H1 (cell line): ENCODE data around the gene AFF1. TPM values are rescaled to one million over a fixed set of nuclear protein-coding genes. Genes with fewer than 3 reads are reported as not detected.

ENCODE experiments used
- CTCF ChIA-PET: fragments of 300-600 bp; sonication (Branson Sonifier 250); formaldehyde crosslinking; loops from one replicate; lab custom pipeline; 2021; ENCODE audit not compliant: partially characterized antibody; lab: Charles Lee
- POLR2A ChIA-PET: fragments of 300-600 bp; sonication (Branson Sonifier 250); formaldehyde crosslinking; loops from one replicate; lab custom pipeline; 2021; ENCODE audit warnings: inconsistent platforms; ENCODE audit not compliant: partially characterized antibody; lab: Charles Lee
- DNase-seq, 2 experiments: peaks; one replicate each; pipeline versions ENCODE4 v3.0.0 to v3.0.0-alpha.2; 2010 to 2022; ENCODE audit warnings: low spot score in 2 of 2, low read depth in 1 of 2, mixed read lengths in 1 of 2
- FAIRE-seq: peaks from 2 replicates; lab custom pipeline; 2011; peaks lifted over from hg19 to GRCh38; lab: Jason Lieb, UNC
- H2AFZ ChIP-seq: 2 replicates; pipeline ENCODE4 v1.8.1; 2012; ENCODE audit warnings: low read length, inconsistent platforms
- H2AK5ac ChIP-seq: 2 replicates; pipeline ENCODE4 v1.6.1; 2013; ENCODE audit warnings: low read depth, low read length
- H2BK120ac ChIP-seq: replicated peaks from 2 replicates; pipeline ENCODE3; 2013; ENCODE audit warnings: low read depth, low read length, inconsistent platforms
- H2BK12ac ChIP-seq: 2 replicates; pipeline ENCODE4 v1.6.1; 2013; ENCODE audit warnings: low read depth, low read length
- H2BK15ac ChIP-seq: 2 replicates; pipeline ENCODE4 v1.6.1; 2013; ENCODE audit warnings: low read length
- H2BK20ac ChIP-seq: 2 replicates; pipeline ENCODE4 v1.6.1; 2013; ENCODE audit warnings: low read length
- H2BK5ac ChIP-seq: 2 replicates; pipeline ENCODE4 v1.6.1; 2013; ENCODE audit warnings: low read depth, low read length
- H3K14ac ChIP-seq: 2 replicates; pipeline ENCODE4 v1.6.1; 2013; ENCODE audit warnings: inconsistent platforms; ENCODE audit not compliant: insufficient read length
- H3K18ac ChIP-seq: 2 replicates; pipeline ENCODE4 v1.6.1; 2013; ENCODE audit warnings: low read length; ENCODE audit errors: extremely low read depth
- H3K23ac ChIP-seq: 2 replicates; pipeline ENCODE4 v1.6.1; 2013; ENCODE audit warnings: inconsistent platforms; ENCODE audit not compliant: insufficient read length
- H3K23me2 ChIP-seq: 2 replicates; pipeline ENCODE4 v1.6.1; 2013; ENCODE audit warnings: low read depth, low read length
- H3K27ac ChIP-seq: 2 replicates; pipeline ENCODE4 v1.6.1; 2011; ENCODE audit warnings: low read depth, low read length, inconsistent platforms
- H3K27me3 ChIP-seq, 4 experiments: replicated peaks in 1 of 4; 1 replicate in 1 of 4; 2 replicates in 3 of 4; pipeline versions ENCODE4 v1.6.1 to v1.8.1; 2011 to 2013; ENCODE audit warnings: low read length in 3 of 4, mild to moderate bottlenecking in 3 of 4, inconsistent platforms in 2 of 4, mixed read lengths in 2 of 4, moderate library complexity in 1 of 4; ENCODE audit not compliant: control insufficient read depth in 3 of 4, insufficient read depth in 3 of 4; ENCODE audit errors: extremely low read depth in 1 of 4
- H3K36me3 ChIP-seq, 4 experiments: 2 replicates each; pipeline versions ENCODE4 v1.6.1 to v1.8.1; 2011 to 2013; ENCODE audit warnings: mild to moderate bottlenecking in 4 of 4, low read length in 3 of 4, moderate library complexity in 2 of 4, control low read depth in 1 of 4, inconsistent platforms in 1 of 4; ENCODE audit not compliant: insufficient read depth in 4 of 4, control insufficient read depth in 2 of 4
- H3K4ac ChIP-seq: replicated peaks from 2 replicates; pipeline ENCODE3; 2013; ENCODE audit warnings: low read length, low read depth, mixed read lengths, inconsistent platforms; ENCODE audit not compliant: insufficient read length
- H3K4me1 ChIP-seq, 4 experiments: replicated peaks in 1 of 4; 1 replicate in 1 of 4; 2 replicates in 3 of 4; pipeline versions ENCODE4 v1.6.1 to v1.8.1; 2011 to 2013; ENCODE audit warnings: low read length in 3 of 4, inconsistent platforms in 2 of 4, mixed read lengths in 1 of 4; ENCODE audit not compliant: insufficient read depth in 4 of 4, control insufficient read depth in 3 of 4
- H3K4me2 ChIP-seq, 2 experiments: 2 replicates each; pipeline versions ENCODE4 v1.6.1 to v1.8.1; 2011 to 2013; ENCODE audit warnings: low read depth in 2 of 2, low read length in 2 of 2, control low read depth in 1 of 2, inconsistent platforms in 1 of 2, mild to moderate bottlenecking in 1 of 2; ENCODE audit not compliant: insufficient read depth in 1 of 2
- H3K4me3 ChIP-seq, 4 experiments: fragments of 200-600, 300-600 bp in 1 of 4; sonication (generic), shearing (Covaris generic), sonication (Bioruptor Twin) in 1 of 4; 2 replicates each; pipeline versions ENCODE4 v1.5.1 to v1.8.1; 2011 to 2016; ENCODE audit warnings: low read length in 4 of 4, low read depth in 3 of 4, control low read depth in 2 of 4, inconsistent platforms in 2 of 4, mild to moderate bottlenecking in 2 of 4, mixed read lengths in 1 of 4, moderate library complexity in 1 of 4; ENCODE audit not compliant: insufficient read depth in 2 of 4; ENCODE audit errors: extremely low read depth in 1 of 4
- H3K56ac ChIP-seq: replicated peaks from 2 replicates; pipeline ENCODE3; 2013; ENCODE audit warnings: low read depth, mild to moderate bottlenecking, mixed read lengths, low read length, inconsistent platforms; ENCODE audit not compliant: insufficient read length
- H3K79me1 ChIP-seq: 2 replicates; pipeline ENCODE4 v1.6.1; 2013; ENCODE audit warnings: low read depth, low read length, control low read depth
- H3K79me2 ChIP-seq, 2 experiments: 2 replicates each; pipeline versions ENCODE4 v1.6.1 to v1.8.1; 2012 to 2013; ENCODE audit warnings: low read length in 2 of 2, mild to moderate bottlenecking in 2 of 2, inconsistent platforms in 1 of 2; ENCODE audit not compliant: insufficient read depth in 2 of 2, control insufficient read depth in 1 of 2
- H3K9ac ChIP-seq, 4 experiments: replicated peaks in 1 of 4; 1 replicate in 1 of 4; 2 replicates in 3 of 4; pipeline versions ENCODE4 v1.6.1 to v1.8.1; 2011 to 2013; ENCODE audit warnings: low read depth in 3 of 4, low read length in 3 of 4, control low read depth in 2 of 4, mild to moderate bottlenecking in 2 of 4, moderate library complexity in 2 of 4, inconsistent platforms in 1 of 4; ENCODE audit errors: extremely low read depth in 1 of 4
- H3K9me3 ChIP-seq, 2 experiments: 2 replicates each; pipeline versions ENCODE4 v1.6.1 to v1.8.1; 2012 to 2013; ENCODE audit warnings: mild to moderate bottlenecking in 2 of 2, moderate library complexity in 2 of 2, control low read depth in 1 of 2, inconsistent platforms in 1 of 2, low read depth in 1 of 2, low read length in 1 of 2, mixed read lengths in 1 of 2; ENCODE audit not compliant: insufficient read depth in 2 of 2
- H4K20me1 ChIP-seq, 2 experiments: replicated peaks in 1 of 2; 2 replicates each; pipeline versions ENCODE3 to v1.8.1; 2011 to 2013; ENCODE audit warnings: inconsistent platforms in 2 of 2, low read length in 2 of 2, mild to moderate bottlenecking in 1 of 2; ENCODE audit not compliant: insufficient read depth in 2 of 2, control insufficient read depth in 1 of 2
- H4K5ac ChIP-seq: 2 replicates; pipeline ENCODE4 v1.6.1; 2013; ENCODE audit warnings: low read length, low read depth, mixed read lengths, inconsistent platforms; ENCODE audit not compliant: insufficient read length
- H4K8ac ChIP-seq: 2 replicates; pipeline ENCODE4 v1.8.0; 2013; ENCODE audit warnings: mild to moderate bottlenecking, moderate library complexity, low read length, inconsistent platforms; ENCODE audit not compliant: insufficient read depth; ENCODE audit errors: extremely low read depth
- H4K91ac ChIP-seq: replicated peaks from 2 replicates; pipeline ENCODE3; 2013; ENCODE audit warnings: low read length, mixed read lengths, inconsistent platforms; ENCODE audit not compliant: insufficient read length
- BCL11A ChIP-seq, 2 experiments: IDR thresholded peaks; one replicate each; pipeline ENCODE4 v1.6.1; 2011; ENCODE audit warnings: low read depth in 2 of 2, low read length in 2 of 2, mild to moderate bottlenecking in 2 of 2
- CBX5 ChIP-seq: fragments of 300-800, 300-1000 bp; sonication (generic); IDR thresholded peaks from 2 replicates; pipeline ENCODE4 v1.7.1; 2016; ENCODE audit warnings: antibody characterized with exemption, low read length, low read depth
- GABPA ChIP-seq: IDR thresholded peaks from 2 replicates; pipeline ENCODE4 v1.6.1; 2011; ENCODE audit warnings: mild to moderate bottlenecking, low read length, moderate library complexity, borderline replicate concordance; ENCODE audit not compliant: insufficient read depth
- GTF2F1 ChIP-seq: IDR thresholded peaks from 2 replicates; pipeline ENCODE4 v1.6.1; 2012; ENCODE audit warnings: low read depth, low read length, improper control_type of control experiment, borderline replicate concordance
- NANOG ChIP-seq: IDR thresholded peaks from 2 replicates; pipeline ENCODE4 v1.6.1; 2011; ENCODE audit warnings: low read length, low read depth, mild to moderate bottlenecking, inconsistent platforms; ENCODE audit not compliant: insufficient read depth, poor library complexity, severe bottlenecking
- POU5F1 ChIP-seq: IDR thresholded peaks from 2 replicates; pipeline ENCODE4 v1.6.1; 2011; ENCODE audit warnings: low read depth, mild to moderate bottlenecking, low read length, moderate library complexity
- RXRA ChIP-seq: IDR thresholded peaks from 2 replicates; pipeline ENCODE4 v1.6.1; 2011; ENCODE audit warnings: low read depth, mild to moderate bottlenecking, low read length, moderate library complexity; ENCODE audit not compliant: insufficient read depth
- SP4 ChIP-seq: IDR thresholded peaks from 2 replicates; pipeline ENCODE4 v1.6.1; 2012; ENCODE audit warnings: low read length, inconsistent platforms
- TAF1 ChIP-seq: IDR thresholded peaks from 2 replicates; pipeline ENCODE4 v1.6.1; 2011; ENCODE audit warnings: mild to moderate bottlenecking, low read depth, low read length
- USF2 ChIP-seq: IDR thresholded peaks from 2 replicates; pipeline ENCODE4 v1.6.1; 2011; ENCODE audit warnings: low read length, improper control_type of control experiment
- WGBS, 2 experiments: shearing (Covaris generic) in 1 of 2; methylation state at CpG; one replicate each; pipeline versions ENCODE4 v1.1.6 to v1.1.7; 2013 to 2015; ENCODE audit warnings: low lambda C conversion rate in 2 of 2, mixed read lengths in 2 of 2, inconsistent platforms in 1 of 2, low coverage in 1 of 2, missing lambda C conversion rate in 1 of 2; ENCODE audit not compliant: insufficient replicate concordance in 2 of 2, insufficient coverage in 1 of 2, insufficient read length in 1 of 2; ENCODE audit errors: extremely low coverage in 1 of 2, missing lambda C conversion rate in 1 of 2; 5-methylcytosine and 5-hydroxymethylcytosine counted together
- polyA plus RNA-seq, 7 experiments: library from polyadenylated mRNA; depleted of rRNA in 3 of 7; stranded (reverse) in 5 of 7; unstranded in 2 of 7; fragments of >200 nt in 5 of 7; fragments of 200-250 nt in 2 of 7; gene quantifications; 1 replicate in 5 of 7; 2 replicates in 1 of 7; 4 replicates in 1 of 7; pipeline versions ENCODE4 v1.2.1 to v1.2.3, GENCODE V29; 2011 to 2013; ENCODE audit warnings: missing spikeins in 2 of 7, mixed read lengths in 2 of 7
- total RNA-seq: library from RNA; stranded (reverse); fragmentation: NEBNext Ultra II Directional; extraction: Animal tissue kit (Norgen Biotek cat#: 25700); gene quantifications from 2 replicates; pipeline ENCODE4 v1.2.1, GENCODE V29; 2021

AFF1 gene
- total and polyA plus RNA-seq, 2 of the 8 experiments (the other 6 are each of a cell fraction or from before 2014, with no cell fraction given), result 14.8 to 85.5 TPM

GRCh38 chr4:86999136-86999643 is 64.4 kb downstream of the AFF1 start:
- Histone ChIP-seq H3K14ac (no peak overlapping the region), H2BK15ac (no peak overlapping the region), H3K27me3 (no peaks in the 10 kb centered on the region), H3K4ac (no peak overlapping the region), H3K4me3 (no peak overlapping the region), H2AK5ac (no peak overlapping the region), H2BK20ac (no peak overlapping the region), H4K20me1 (peaks cover 0 to 1% of the 10 kb centered on the region in 2 experiments), H3K18ac (peak overlapping the region; percentile 34; the same call in 1 of the 2 replicates), H2AFZ (no peak overlapping the region), H4K5ac (no peak overlapping the region), H2BK120ac (no peak overlapping the region), H3K4me2 (no peak overlapping the region), H3K23me2 (0 out of 2 replicates have a peak, but pooled peaks cover 2% of the 10 kb centered on the region), H2BK5ac (0 out of 2 replicates have a peak overlapping the region, but pooled peaks have one; percentile 53), H3K56ac (no peak overlapping the region), H2BK12ac (no peak overlapping the region), H3K9me3 (no peaks in the 10 kb centered on the region), H3K79me1 (no peaks in the 10 kb centered on the region; the same call in 1 of the 2 replicates), H3K4me1 (peaks cover 1 to 22% (median 7%) of the 10 kb centered on the region in 4 experiments; a peak in 4 of 7 replicates), H3K23ac (no peak overlapping the region), H3K79me2 (peaks cover 0 to 53% of the 10 kb centered on the region in 2 experiments; a peak in 2 of 4 replicates), H4K8ac (no peak overlapping the region), H3K36me3 (no peaks in the 10 kb centered on the region), H3K9ac (no peak overlapping the region), H4K91ac (no peak overlapping the region), H3K27ac (no peak overlapping the region)
- TF ChIP-seq USF2 (no peak), BCL11A (IDR thresholded peaks at IDR 0.05; ENCODE audit: low read depth in 2 of 2, low read length in 2 of 2) (no peak), GTF2F1 (no peak), RXRA (no peak), SP4 (no peak), NANOG (no peak), CBX5 (no peak), GABPA (no peak), TAF1 (no peak), POU5F1 (no peak)
- ChIA-PET POLR2A (interaction anchor here (0.9 to 3.1 kb wide), 4 partner anchors 8 to 56 kb away, joined by 3 to 24 read pairs (median 8); no protein-coding TSS in a partner anchor), CTCF (interaction anchor here (1.1 to 2.0 kb wide), 5 partner anchors 10 to 64 kb away, joined by 3 to 7 read pairs (median 4); partner anchors contain the start of gene AFF1)
- FAIRE-seq, result no peak
- WGBS, 2 experiments, result 85% methylated on average over 1 of the region's 1 CpG; no CpG with 5 or more reads in 1 of the 2 experiments
- no peak for DNase-seq
